Measurements from ENCODE around the gene PCAT6. TPM values are rescaled to one million over a fixed set of nuclear protein-coding genes. Genes with fewer than 3 reads are reported as not detected.

Gene PCAT6
- total RNA-seq, 1 donor from 2014 or later = 5.7 TPM

GRCh38 chr1:202802998-202803932 lies 7.5 kb upstream of the PCAT6 start:
- Mint-ChIP-seq H3K4me1 (peaks cover 46% of the 10 kb centered on the region), H3K36me3 (ENCODE audit: low read depth) (peaks cover 11% of the 10 kb centered on the region), H3K27me3 (ENCODE audit: low read depth) (no peaks in the 10 kb centered on the region), H3K27ac (ENCODE audit: unreplicated experiment) (no peak overlapping the region), H3K9me3 (no peaks in the 10 kb centered on the region), H3K4me3 (peak overlapping the region; percentile 87)
- no peak for TF ChIP-seq CTCF (conservative IDR thresholded peaks at IDR 0.05)
- DNase-seq (ENCODE audit: low read depth, low spot score) = no peak

- DNase-seq (ENCODE audit: low read depth, low spot score) = no peak
- Mint-ChIP-seq H3K9me3 (no peaks in the 10 kb centered on the region), H3K27ac (ENCODE audit: unreplicated experiment) (no peak overlapping the region), H3K27me3 (ENCODE audit: low read depth) (peaks cover 3% of the 10 kb centered on the region), H3K4me3 (peak overlapping the region; percentile 87), H3K4me1 (peaks cover 54% of the 10 kb centered on the region), H3K36me3 (ENCODE audit: low read depth) (peaks cover 11% of the 10 kb centered on the region)
- no peak for TF ChIP-seq CTCF (conservative IDR thresholded peaks at IDR 0.05)
Measured at GRCh38 chr1:202804126-202804525, 6.6 kb upstream of the PCAT6 start.

- peaks cover 59% of the 10 kb centered on the region for H3K4me1 Mint-ChIP-seq
- DNase-seq (ENCODE audit: low read depth, low spot score) = no peak
- peaks cover 7% of the 10 kb centered on the region for H3K36me3 Mint-ChIP-seq (ENCODE audit: low read depth)
- peak overlapping the region; percentile 87 for H3K4me3 Mint-ChIP-seq
- H3K27me3 Mint-ChIP-seq (ENCODE audit: low read depth) = peaks cover 12% of the 10 kb centered on the region
- TF ChIP-seq CTCF (conservative IDR thresholded peaks at IDR 0.05) = no peak
- H3K9me3 Mint-ChIP-seq = no peaks in the 10 kb centered on the region
- peak overlapping the region; percentile 96 for H3K27ac Mint-ChIP-seq (ENCODE audit: unreplicated experiment)
Measured at GRCh38 chr1:202805886-202806844, 4.6 kb upstream of the PCAT6 start.

- Mint-ChIP-seq H3K27ac (ENCODE audit: unreplicated experiment) (peak overlapping the region; percentile 96), H3K27me3 (ENCODE audit: low read depth) (peaks cover 17% of the 10 kb centered on the region), H3K36me3 (ENCODE audit: low read depth) (peaks cover 7% of the 10 kb centered on the region), H3K9me3 (no peaks in the 10 kb centered on the region), H3K4me3 (peak overlapping the region; percentile 87), H3K4me1 (peaks cover 64% of the 10 kb centered on the region)
- peak; percentile 27 for DNase-seq (ENCODE audit: low read depth, low spot score)
- TF ChIP-seq CTCF (conservative IDR thresholded peaks at IDR 0.05) = no peak
Measured at GRCh38 chr1:202806845-202807450, 3.8 kb upstream of the PCAT6 start.

- Mint-ChIP-seq H3K4me1 (peaks cover 66% of the 10 kb centered on the region), H3K4me3 (peak overlapping the region; percentile 87), H3K36me3 (ENCODE audit: low read depth) (peaks cover 7% of the 10 kb centered on the region), H3K9me3 (no peaks in the 10 kb centered on the region), H3K27me3 (ENCODE audit: low read depth) (peaks cover 20% of the 10 kb centered on the region), H3K27ac (ENCODE audit: unreplicated experiment) (no peak overlapping the region)
- DNase-seq (ENCODE audit: low read depth, low spot score) = no peak
- TF ChIP-seq CTCF (conservative IDR thresholded peaks at IDR 0.05) = no peak
Measured at GRCh38 chr1:202807451-202807925, 3.3 kb upstream of the PCAT6 start.
